Measurements from ENCODE around the gene EDAR.

GRCh38 chr2:108855194-108855593 is 133.8 kb downstream of the EDAR start:
- TF ChIP-seq POLR2A (IDR thresholded peaks at IDR 0.05; ENCODE audit: borderline replicate concordance, extremely low read depth, insufficient read depth, insufficient read length): no peak
- TF ChIP-seq SP1 (IDR thresholded peaks at IDR 0.05; ENCODE audit: low read depth): no peak
- TF ChIP-seq CTCF (IDR thresholded peaks at IDR 0.05 in 2 of 3, conservative IDR thresholded peaks at IDR 0.05 in 1 of 3; ENCODE audit: borderline replicate concordance in 1 of 3, insufficient read depth in 1 of 3, low read depth in 2 of 3, low read length in 2 of 3): peak in 2 of 3 experiments; percentile 46 to 49; a peak in 4 of 6 replicates
- TF ChIP-seq SRF (IDR thresholded peaks at IDR 0.05; ENCODE audit: low read depth): no peak
- no peak for TF ChIP-seq MAX (IDR thresholded peaks at IDR 0.05)
- TF ChIP-seq YY1 (IDR thresholded peaks at IDR 0.05; ENCODE audit: extremely low read depth, insufficient replicate concordance, low read depth, low read length): no peak
- no peak for TF ChIP-seq ELF1 (IDR thresholded peaks at IDR 0.05; ENCODE audit: borderline replicate concordance, low read depth)
- TF ChIP-seq POLR2AphosphoS5 (IDR thresholded peaks at IDR 0.05; ENCODE audit: low read depth, low read length): no peak
